Left colon (tissue), 2 donors: ENCODE measurements around the gene ZNF839. TPM values are rescaled to one million over a fixed set of nuclear protein-coding genes. Genes with fewer than 3 reads are reported as not detected.
"Not testable (repeated sequence)": the region's sequence is repeated elsewhere in the genome, so short reads cannot be mapped to it uniquely, and the experiment has no call there.

Experiments used
- ATAC-seq: fragments of 200-7000 bp; cut with Tn5 transposase; one replicate; pipeline ENCODE4 v1.9.1; 2020; ENCODE audit warnings: mild to moderate bottlenecking, moderate library complexity
- DNase-seq, 2 donors: peaks; one replicate each; pipeline ENCODE4 v3.0.0-alpha.2; 2020
- intact Hi-C, 2 donors: fragments of 100-400 bp; cut with DNase I in 1 of 2; cut with micrococcal nuclease in 1 of 2; formaldehyde crosslinking; loops; one replicate each; pipeline versions ENCODE4 v1.11.2 to v1.14.0; 2022; cut with DNase I, micrococcal nuclease
- total RNA-seq, 2 donors: library from RNA; stranded (reverse); fragmentation: NEBNext Ultra II Directional; extraction: Animal tissue kit (Norgen Biotek cat#: 25700); gene quantifications; one replicate each; pipeline ENCODE4 v1.2.1, GENCODE V29; 2021
- donor health status: DM: no; HTN: no; CAD: no.
- donor health status: DM: yes; HTN: yes; CAD: no.

Gene ZNF839
- total RNA-seq, 2 donors from 2014 or later, result 8.5 to 11.4 TPM

GRCh38 chr14:102303664-102304063 lies 15.9 kb upstream of the ZNF839 start:
- ATAC-seq (no peak), DNase-seq (no peak)
- intact Hi-C loops, result no loop called here

- peak; percentile 97 for ATAC-seq
- intact Hi-C loops, result no loop called here
- DNase-seq, result peak; percentile 94 to 95
Observed at GRCh38 chr14:102304611-102305506, 14.7 kb upstream of the ZNF839 start, which contains the start of gene MOK. MOK (minus strand) TSS chr14:102305164; CDS start chr14:102304968, 196 bp downstream.

- peak; percentile 84 to 90 for DNase-seq
- intact Hi-C loops, result loop anchor here in 1 of 2 donors (5.0 kb wide), 1 partner anchor 77 kb away; no protein-coding TSS in a partner anchor
- peak; percentile 67 for ATAC-seq
Observed at GRCh38 chr14:102314242-102315011, 5.1 kb upstream of the ZNF839 start.

- intact Hi-C loops, result no loop called here
- ATAC-seq, result no peak
- no peak for DNase-seq
Observed at GRCh38 chr14:102315121-102315520, 4.4 kb upstream of the ZNF839 start.

- intact Hi-C loops, result no loop called here
- no peak for ATAC-seq
- peak; percentile 64 to 67 for DNase-seq
Observed at GRCh38 chr14:102316338-102316742, 3.2 kb upstream of the ZNF839 start.

GRCh38 chr14:102316743-102317563 lies 2.6 kb upstream of the ZNF839 start:
- ATAC-seq (peak; percentile 71), DNase-seq (peak; percentile 88 to 92)
- intact Hi-C loops, result no loop called here

- DNase-seq, result peak; percentile 55 to 59
- intact Hi-C loops, result no loop called here
Observed at GRCh38 chr14:102317564-102318248, 1.8 kb upstream of the ZNF839 start.

GRCh38 chr14:102318781-102319276 lies 717 bp upstream of the ZNF839 start:
- ATAC-seq, result no peak
- intact Hi-C loops, result no loop called here
- peak in 1 of 2 donors; percentile 30 for DNase-seq

More at GRCh38 chr14:102317564-102318248, 1.8 kb upstream of the ZNF839 start:
- ATAC-seq, result peak; percentile 27

- ATAC-seq (peak; percentile 4), DNase-seq (peak; percentile 39 to 55)
- intact Hi-C loops, result no loop called here
Observed at GRCh38 chr14:102320033-102320660, 601 bp downstream of the ZNF839 start.

GRCh38 chr14:102320671-102321455 lies 1.3 kb downstream of the ZNF839 start:
- intact Hi-C loops, result no loop called here
- DNase-seq (no peak), ATAC-seq (no peak)

- DNase-seq (no peak), ATAC-seq (no peak)
- intact Hi-C loops, result no loop called here
Observed at GRCh38 chr14:102321456-102322422, 2.2 kb downstream of the ZNF839 start.

GRCh38 chr14:102323102-102323501 lies 3.6 kb downstream of the ZNF839 start:
- intact Hi-C loops, result no loop called here
- DNase-seq (peak; percentile 47 to 62), ATAC-seq (peak; percentile 23)

- peak; percentile 21 for ATAC-seq
- intact Hi-C loops, result no loop called here
- DNase-seq, result no peak
Observed at GRCh38 chr14:102325791-102326345, 6.3 kb downstream of the ZNF839 start.

GRCh38 chr14:102326583-102326982 lies 7.0 kb downstream of the ZNF839 start:
- ATAC-seq (no peak), DNase-seq (no peak)
- intact Hi-C loops, result no loop called here

GRCh38 chr14:102329381-102329780 lies 9.8 kb downstream of the ZNF839 start:
- DNase-seq, intact Hi-C loops, ATAC-seq: not testable (repeated sequence)
